H1 (cell line): Measurements from ENCODE around the gene OGFOD3. TPM values are rescaled to one million over a fixed set of nuclear protein-coding genes. Genes with fewer than 3 reads are reported as not detected.
A peak's percentile ranks its signal among the peaks of the same experiment; 100 is the strongest.

ENCODE experiments used
- CTCF ChIA-PET: fragments of 300-600 bp; sonication (Branson Sonifier 250); formaldehyde crosslinking; loops from one replicate; lab custom pipeline; 2021; ENCODE audit not compliant: partially characterized antibody; lab: Charles Lee
- POLR2A ChIA-PET: fragments of 300-600 bp; sonication (Branson Sonifier 250); formaldehyde crosslinking; loops from one replicate; lab custom pipeline; 2021; ENCODE audit warnings: inconsistent platforms; ENCODE audit not compliant: partially characterized antibody; lab: Charles Lee
- DNase-seq, 2 experiments: peaks; one replicate each; pipeline versions ENCODE4 v3.0.0 to v3.0.0-alpha.2; 2010 to 2022; ENCODE audit warnings: low spot score in 2 of 2, low read depth in 1 of 2, mixed read lengths in 1 of 2
- FAIRE-seq: peaks from 2 replicates; lab custom pipeline; 2011; peaks lifted over from hg19 to GRCh38; lab: Jason Lieb, UNC
- H2AFZ ChIP-seq: 2 replicates; pipeline ENCODE4 v1.8.1; 2012; ENCODE audit warnings: low read length, inconsistent platforms
- H2AK5ac ChIP-seq: 2 replicates; pipeline ENCODE4 v1.6.1; 2013; ENCODE audit warnings: low read depth, low read length
- H2BK120ac ChIP-seq: replicated peaks from 2 replicates; pipeline ENCODE3; 2013; ENCODE audit warnings: low read depth, low read length, inconsistent platforms
- H2BK12ac ChIP-seq: 2 replicates; pipeline ENCODE4 v1.6.1; 2013; ENCODE audit warnings: low read depth, low read length
- H2BK15ac ChIP-seq: 2 replicates; pipeline ENCODE4 v1.6.1; 2013; ENCODE audit warnings: low read length
- H2BK20ac ChIP-seq: 2 replicates; pipeline ENCODE4 v1.6.1; 2013; ENCODE audit warnings: low read length
- H2BK5ac ChIP-seq: 2 replicates; pipeline ENCODE4 v1.6.1; 2013; ENCODE audit warnings: low read depth, low read length
- H3K14ac ChIP-seq: 2 replicates; pipeline ENCODE4 v1.6.1; 2013; ENCODE audit warnings: inconsistent platforms; ENCODE audit not compliant: insufficient read length
- H3K18ac ChIP-seq: 2 replicates; pipeline ENCODE4 v1.6.1; 2013; ENCODE audit warnings: low read length; ENCODE audit errors: extremely low read depth
- H3K23ac ChIP-seq: 2 replicates; pipeline ENCODE4 v1.6.1; 2013; ENCODE audit warnings: inconsistent platforms; ENCODE audit not compliant: insufficient read length
- H3K23me2 ChIP-seq: 2 replicates; pipeline ENCODE4 v1.6.1; 2013; ENCODE audit warnings: low read depth, low read length
- H3K27ac ChIP-seq: 2 replicates; pipeline ENCODE4 v1.6.1; 2011; ENCODE audit warnings: low read depth, low read length, inconsistent platforms
- H3K27me3 ChIP-seq, 4 experiments: replicated peaks in 1 of 4; 1 replicate in 1 of 4; 2 replicates in 3 of 4; pipeline versions ENCODE4 v1.6.1 to v1.8.1; 2011 to 2013; ENCODE audit warnings: low read length in 3 of 4, mild to moderate bottlenecking in 3 of 4, inconsistent platforms in 2 of 4, mixed read lengths in 2 of 4, moderate library complexity in 1 of 4; ENCODE audit not compliant: control insufficient read depth in 3 of 4, insufficient read depth in 3 of 4; ENCODE audit errors: extremely low read depth in 1 of 4
- H3K36me3 ChIP-seq, 4 experiments: 2 replicates each; pipeline versions ENCODE4 v1.6.1 to v1.8.1; 2011 to 2013; ENCODE audit warnings: mild to moderate bottlenecking in 4 of 4, low read length in 3 of 4, moderate library complexity in 2 of 4, control low read depth in 1 of 4, inconsistent platforms in 1 of 4; ENCODE audit not compliant: insufficient read depth in 4 of 4, control insufficient read depth in 2 of 4
- H3K4ac ChIP-seq: replicated peaks from 2 replicates; pipeline ENCODE3; 2013; ENCODE audit warnings: low read length, low read depth, mixed read lengths, inconsistent platforms; ENCODE audit not compliant: insufficient read length
- H3K4me1 ChIP-seq, 4 experiments: replicated peaks in 1 of 4; 1 replicate in 1 of 4; 2 replicates in 3 of 4; pipeline versions ENCODE4 v1.6.1 to v1.8.1; 2011 to 2013; ENCODE audit warnings: low read length in 3 of 4, inconsistent platforms in 2 of 4, mixed read lengths in 1 of 4; ENCODE audit not compliant: insufficient read depth in 4 of 4, control insufficient read depth in 3 of 4
- H3K4me2 ChIP-seq, 2 experiments: 2 replicates each; pipeline versions ENCODE4 v1.6.1 to v1.8.1; 2011 to 2013; ENCODE audit warnings: low read depth in 2 of 2, low read length in 2 of 2, control low read depth in 1 of 2, inconsistent platforms in 1 of 2, mild to moderate bottlenecking in 1 of 2; ENCODE audit not compliant: insufficient read depth in 1 of 2
- H3K4me3 ChIP-seq, 4 experiments: fragments of 200-600, 300-600 bp in 1 of 4; sonication (generic), shearing (Covaris generic), sonication (Bioruptor Twin) in 1 of 4; 2 replicates each; pipeline versions ENCODE4 v1.5.1 to v1.8.1; 2011 to 2016; ENCODE audit warnings: low read length in 4 of 4, low read depth in 3 of 4, control low read depth in 2 of 4, inconsistent platforms in 2 of 4, mild to moderate bottlenecking in 2 of 4, mixed read lengths in 1 of 4, moderate library complexity in 1 of 4; ENCODE audit not compliant: insufficient read depth in 2 of 4; ENCODE audit errors: extremely low read depth in 1 of 4
- H3K56ac ChIP-seq: replicated peaks from 2 replicates; pipeline ENCODE3; 2013; ENCODE audit warnings: low read depth, mild to moderate bottlenecking, mixed read lengths, low read length, inconsistent platforms; ENCODE audit not compliant: insufficient read length
- H3K79me1 ChIP-seq: 2 replicates; pipeline ENCODE4 v1.6.1; 2013; ENCODE audit warnings: low read depth, low read length, control low read depth
- H3K79me2 ChIP-seq, 2 experiments: 2 replicates each; pipeline versions ENCODE4 v1.6.1 to v1.8.1; 2012 to 2013; ENCODE audit warnings: low read length in 2 of 2, mild to moderate bottlenecking in 2 of 2, inconsistent platforms in 1 of 2; ENCODE audit not compliant: insufficient read depth in 2 of 2, control insufficient read depth in 1 of 2
- H3K9ac ChIP-seq, 4 experiments: replicated peaks in 1 of 4; 1 replicate in 1 of 4; 2 replicates in 3 of 4; pipeline versions ENCODE4 v1.6.1 to v1.8.1; 2011 to 2013; ENCODE audit warnings: low read depth in 3 of 4, low read length in 3 of 4, control low read depth in 2 of 4, mild to moderate bottlenecking in 2 of 4, moderate library complexity in 2 of 4, inconsistent platforms in 1 of 4; ENCODE audit errors: extremely low read depth in 1 of 4
- H3K9me3 ChIP-seq, 2 experiments: 2 replicates each; pipeline versions ENCODE4 v1.6.1 to v1.8.1; 2012 to 2013; ENCODE audit warnings: mild to moderate bottlenecking in 2 of 2, moderate library complexity in 2 of 2, control low read depth in 1 of 2, inconsistent platforms in 1 of 2, low read depth in 1 of 2, low read length in 1 of 2, mixed read lengths in 1 of 2; ENCODE audit not compliant: insufficient read depth in 2 of 2
- H4K20me1 ChIP-seq, 2 experiments: replicated peaks in 1 of 2; 2 replicates each; pipeline versions ENCODE3 to v1.8.1; 2011 to 2013; ENCODE audit warnings: inconsistent platforms in 2 of 2, low read length in 2 of 2, mild to moderate bottlenecking in 1 of 2; ENCODE audit not compliant: insufficient read depth in 2 of 2, control insufficient read depth in 1 of 2
- H4K5ac ChIP-seq: 2 replicates; pipeline ENCODE4 v1.6.1; 2013; ENCODE audit warnings: low read length, low read depth, mixed read lengths, inconsistent platforms; ENCODE audit not compliant: insufficient read length
- H4K8ac ChIP-seq: 2 replicates; pipeline ENCODE4 v1.8.0; 2013; ENCODE audit warnings: mild to moderate bottlenecking, moderate library complexity, low read length, inconsistent platforms; ENCODE audit not compliant: insufficient read depth; ENCODE audit errors: extremely low read depth
- H4K91ac ChIP-seq: replicated peaks from 2 replicates; pipeline ENCODE3; 2013; ENCODE audit warnings: low read length, mixed read lengths, inconsistent platforms; ENCODE audit not compliant: insufficient read length
- HDAC6 ChIP-seq: IDR thresholded peaks from one replicate; pipeline ENCODE4 v1.7.1; 2012; ENCODE audit warnings: low read depth, mild to moderate bottlenecking, inconsistent platforms, low read length, moderate library complexity
- POLR2A ChIP-seq, 2 experiments: IDR thresholded peaks; 1 replicate in 1 of 2; 2 replicates in 1 of 2; pipeline ENCODE4 v1.6.1; 2011; ENCODE audit warnings: low read depth in 2 of 2, low read length in 2 of 2, mild to moderate bottlenecking in 2 of 2; ENCODE audit errors: control extremely low read depth in 1 of 2
- WGBS, 2 experiments: shearing (Covaris generic) in 1 of 2; methylation state at CpG; one replicate each; pipeline versions ENCODE4 v1.1.6 to v1.1.7; 2013 to 2015; ENCODE audit warnings: low lambda C conversion rate in 2 of 2, mixed read lengths in 2 of 2, inconsistent platforms in 1 of 2, low coverage in 1 of 2, missing lambda C conversion rate in 1 of 2; ENCODE audit not compliant: insufficient replicate concordance in 2 of 2, insufficient coverage in 1 of 2, insufficient read length in 1 of 2; ENCODE audit errors: extremely low coverage in 1 of 2, missing lambda C conversion rate in 1 of 2; 5-methylcytosine and 5-hydroxymethylcytosine counted together
- polyA plus RNA-seq, 7 experiments: library from polyadenylated mRNA; depleted of rRNA in 3 of 7; stranded (reverse) in 5 of 7; unstranded in 2 of 7; fragments of >200 nt in 5 of 7; fragments of 200-250 nt in 2 of 7; gene quantifications; 1 replicate in 5 of 7; 2 replicates in 1 of 7; 4 replicates in 1 of 7; pipeline versions ENCODE4 v1.2.1 to v1.2.3, GENCODE V29; 2011 to 2013; ENCODE audit warnings: missing spikeins in 2 of 7, mixed read lengths in 2 of 7
- total RNA-seq: library from RNA; stranded (reverse); fragmentation: NEBNext Ultra II Directional; extraction: Animal tissue kit (Norgen Biotek cat#: 25700); gene quantifications from 2 replicates; pipeline ENCODE4 v1.2.1, GENCODE V29; 2021

The OGFOD3 gene
- total and polyA plus RNA-seq, 2 of the 8 experiments (the other 6 are each of a cell fraction or from before 2014, with no cell fraction given): 21.1 to 21.8 TPM

GRCh38 chr17:82439194-82439828 lies 20.9 kb upstream of the OGFOD3 start:
- POLR2A ChIA-PET: interaction anchor here (1.0 to 3.3 kb wide), 5 partner anchors 8 to 19 kb away, joined by 3 to 12 read pairs (median 5); partner anchors contain the start of gene NARF

More at GRCh38 chr17:82439194-82439828, 20.9 kb upstream of the OGFOD3 start:
- Histone ChIP-seq H3K56ac (no peak overlapping the region), H3K79me1 (no peaks in the 10 kb centered on the region), H3K14ac (no peak overlapping the region), H4K8ac (no peak overlapping the region), H4K20me1 (peaks cover 0 to 19% of the 10 kb centered on the region in 2 experiments), H3K18ac (no peak overlapping the region), H3K79me2 (no peaks in the 10 kb centered on the region), H3K4me1 (peaks cover 0 to 18% (median 8%) of the 10 kb centered on the region in 4 experiments; a peak in 6 of 7 replicates)
- DNase-seq: no peak
- CTCF ChIA-PET: interaction anchor here (1.2 to 3.0 kb wide), 3 partner anchors 14 to 89 kb away, joined by 3 to 17 read pairs (median 9); no protein-coding TSS in a partner anchor
- TF ChIP-seq HDAC6 (no peak), POLR2A (IDR thresholded peaks at IDR 0.05; ENCODE audit: control extremely low read depth in 1 of 2, low read depth in 2 of 2, low read length in 2 of 2) (0 out of 3 replicates have a peak, but pooled peaks of 1 of the 2 experiments have one; percentile 21)
- TF ChIP-seq, all 59 proteins: peak for 1
- 90% methylated on average over 29 of the region's 29 CpGs; no CpG with 5 or more reads in 1 of the 2 experiments for WGBS, 2 experiments
- Histone ChIP-seq H2BK120ac (no peak overlapping the region), H3K9me3 (no peaks in the 10 kb centered on the region), H2AK5ac (no peak overlapping the region), H3K27ac (peak overlapping the region; percentile 34; the same call in 1 of the 2 replicates), H3K4me3 (no peak overlapping the region), H2BK20ac (no peak overlapping the region), H3K27me3 (no peaks in the 10 kb centered on the region), H2BK12ac (no peak overlapping the region), H3K23ac (no peak overlapping the region), H2BK5ac (no peak overlapping the region), H4K5ac (no peak overlapping the region), H3K23me2 (no peaks in the 10 kb centered on the region), H3K4ac (no peak overlapping the region), H4K91ac (no peak overlapping the region), H3K9ac (no peak overlapping the region), H2BK15ac (no peak overlapping the region), H3K4me2 (no peak overlapping the region), H2AFZ (no peak overlapping the region), H3K36me3 (peaks cover 0 to 21% (median 9%) of the 10 kb centered on the region in 4 experiments; a peak in 4 of 8 replicates)
- FAIRE-seq: no peak
